Mesendoderm (in vitro differentiated cells): ENCODE data around the gene LAG3.

ENCODE experiments used
- DNase-seq: peaks from one replicate; pipeline ENCODE4 v3.0.0; 2013
- H2AK5ac ChIP-seq: 2 replicates; pipeline ENCODE4 v1.6.1; 2013; ENCODE audit warnings: low read length, inconsistent platforms
- H2BK120ac ChIP-seq: 2 replicates; pipeline ENCODE4 v1.6.1; 2013; ENCODE audit warnings: low read depth, mild to moderate bottlenecking, low read length, moderate library complexity, mixed read lengths
- H2BK15ac ChIP-seq: replicated peaks from 2 replicates; pipeline ENCODE4 v1.6.1; 2013; ENCODE audit warnings: low read depth, mild to moderate bottlenecking, moderate library complexity
- H2BK5ac ChIP-seq: 2 replicates; pipeline ENCODE4 v1.6.1; 2013; ENCODE audit warnings: low read length, inconsistent platforms
- H3K18ac ChIP-seq: 2 replicates; pipeline ENCODE4 v1.6.1; 2013; ENCODE audit warnings: mild to moderate bottlenecking, low read length, mixed read lengths
- H3K23ac ChIP-seq: one replicate; pipeline ENCODE4 v1.6.1; 2013; ENCODE audit warnings: low read length
- H3K27ac ChIP-seq: 2 replicates; pipeline ENCODE4 v1.5.1; 2013; ENCODE audit warnings: low read depth, mild to moderate bottlenecking, inconsistent platforms, low read length, moderate library complexity
- H3K27me3 ChIP-seq: 2 replicates; pipeline ENCODE4 v1.6.1; 2013; ENCODE audit warnings: low read length, control low read depth, mild to moderate bottlenecking, inconsistent platforms; ENCODE audit not compliant: insufficient read depth, poor library complexity
- H3K36me3 ChIP-seq: 2 replicates; pipeline ENCODE4 v1.6.1; 2013; ENCODE audit warnings: low read length, inconsistent platforms; ENCODE audit not compliant: control insufficient read depth, insufficient read depth
- H3K4ac ChIP-seq: one replicate; pipeline ENCODE4 v1.6.1; 2013; ENCODE audit warnings: low read depth, mild to moderate bottlenecking, low read length, moderate library complexity
- H3K4me1 ChIP-seq: 2 replicates; pipeline ENCODE4 v1.6.1; 2013; ENCODE audit warnings: low read depth, low read length, inconsistent platforms; ENCODE audit not compliant: control insufficient read depth
- H3K4me2 ChIP-seq: 2 replicates; pipeline ENCODE4 v1.6.1; 2013; ENCODE audit warnings: low read length
- H3K4me3 ChIP-seq: 2 replicates; pipeline ENCODE4 v1.5.1; 2013; ENCODE audit warnings: mild to moderate bottlenecking, low read length
- H3K56ac ChIP-seq: one replicate; pipeline ENCODE4 v1.6.1; 2013; ENCODE audit warnings: low read length
- H3K79me1 ChIP-seq: 2 replicates; pipeline ENCODE4 v1.6.1; 2013; ENCODE audit warnings: low read length, inconsistent platforms
- H3K79me2 ChIP-seq: 2 replicates; pipeline ENCODE4 v1.6.1; 2013; ENCODE audit warnings: mild to moderate bottlenecking, low read length; ENCODE audit not compliant: control insufficient read depth, insufficient read depth
- H3K9ac ChIP-seq: 2 replicates; pipeline ENCODE4 v1.6.1; 2013; ENCODE audit warnings: low read length, inconsistent platforms
- H4K5ac ChIP-seq: one replicate; pipeline ENCODE4 v1.6.1; 2013; ENCODE audit warnings: low read length
- H4K8ac ChIP-seq: one replicate; pipeline ENCODE4 v1.6.1; 2013; ENCODE audit warnings: low read depth, mild to moderate bottlenecking, control low read depth, low read length, moderate library complexity
- WGBS: extraction: QIAGEN DNeasy Blood & Tissue Kit; methylation state at CpG from one replicate; pipeline ENCODE4 v1.1.7; 2013; ENCODE audit warnings: low lambda C conversion rate, missing lambda C conversion rate; ENCODE audit not compliant: insufficient coverage; ENCODE audit errors: extremely low coverage; 5-methylcytosine and 5-hydroxymethylcytosine counted together

LAG3 gene

DNA sequence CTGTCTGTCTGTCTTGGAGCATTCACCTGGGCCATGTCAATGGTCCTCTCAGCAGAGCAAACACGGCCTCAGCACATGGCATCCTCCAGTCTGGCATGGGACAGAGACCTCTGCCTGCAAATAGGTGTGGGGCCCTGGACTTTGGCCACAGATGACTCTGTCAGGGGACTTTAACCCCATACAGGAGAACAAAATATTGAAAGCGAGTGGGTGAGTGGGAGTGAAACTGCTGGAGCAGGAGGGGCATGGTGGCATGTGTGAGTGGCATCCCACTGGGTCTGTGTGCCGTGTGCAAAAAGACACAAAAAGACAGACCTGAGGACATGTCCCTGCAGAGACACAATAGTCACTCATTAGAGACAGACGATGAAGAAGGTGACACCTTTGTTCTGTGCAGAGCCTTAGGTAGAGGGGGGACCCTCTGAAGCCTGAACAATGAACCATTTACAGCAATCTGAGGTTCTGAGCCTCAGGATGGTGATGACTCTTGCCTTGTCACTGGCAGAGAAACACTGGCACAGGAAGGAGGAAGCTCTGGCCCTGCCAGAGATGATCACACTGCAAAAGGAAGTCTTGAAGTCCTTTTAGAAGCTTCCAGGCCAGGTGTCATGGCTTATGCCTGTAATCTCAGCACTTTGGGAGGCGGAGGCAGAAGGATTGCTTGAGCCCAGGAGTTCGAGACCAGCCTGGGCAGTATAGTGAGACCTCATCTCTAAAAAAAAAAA is 7.5 kb downstream of the LAG3 start:
- Histone ChIP-seq H3K27me3 (no peaks in the 10 kb centered on the region), H3K18ac (no peak overlapping the region), H3K4me1 (peaks cover 4% of the 10 kb centered on the region), H3K4ac (no peak overlapping the region), H3K27ac (no peak overlapping the region), H3K4me3 (no peak overlapping the region), H3K79me1 (no peaks in the 10 kb centered on the region), H2BK5ac (no peak overlapping the region), H3K4me2 (no peak overlapping the region), H2AK5ac (no peak overlapping the region), H3K9ac (no peak overlapping the region), H2BK120ac (no peak overlapping the region), H3K79me2 (no peaks in the 10 kb centered on the region), H2BK15ac (no peak overlapping the region), H3K23ac (no peak overlapping the region), H3K36me3 (no peaks in the 10 kb centered on the region), H4K5ac (no peak overlapping the region), H4K8ac (no peak overlapping the region), H3K56ac (no peak overlapping the region)
- WGBS, result no CpG with 5 or more reads among the region's 6 CpGs
- DNase-seq, result no peak

- no peak overlapping the region for H3K18ac ChIP-seq
Measured at GRCh38 chr12:6780573-6780972, 8.3 kb downstream of the LAG3 start.

DNA sequence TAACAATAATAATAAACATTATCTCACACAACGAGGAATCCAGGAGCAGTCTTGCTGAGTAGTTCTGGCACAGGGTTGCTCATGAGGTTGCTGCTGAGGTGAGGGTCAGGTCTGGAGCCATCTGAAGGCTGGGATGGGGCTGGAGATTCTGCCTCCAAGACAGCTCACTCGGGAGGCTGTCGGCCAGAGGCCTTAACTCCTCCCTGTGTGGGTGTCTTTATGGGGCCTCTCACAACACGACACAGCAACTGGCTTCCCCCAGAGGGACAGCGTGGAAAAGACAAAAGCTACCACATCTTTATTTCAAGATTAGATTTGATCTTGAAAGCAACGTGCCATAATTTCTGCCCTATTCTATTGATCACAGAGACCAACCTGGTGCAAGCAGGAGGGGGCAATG is 9.8 kb downstream of the LAG3 start:
- H3K4me1 ChIP-seq, result peaks cover 4% of the 10 kb centered on the region

More at GRCh38 chr12:6780573-6780972, 8.3 kb downstream of the LAG3 start:
- H3K36me3 ChIP-seq, result no peaks in the 10 kb centered on the region
- no peak overlapping the region for H3K4ac ChIP-seq
- H2BK5ac ChIP-seq, result no peak overlapping the region
- no peaks in the 10 kb centered on the region for H3K79me1 ChIP-seq
- no peak overlapping the region for H2AK5ac ChIP-seq
- peaks cover 4% of the 10 kb centered on the region for H3K4me1 ChIP-seq
- no peak overlapping the region for H3K9ac ChIP-seq
- H2BK15ac ChIP-seq, result no peak overlapping the region
- H3K56ac ChIP-seq, result peak overlapping the region; percentile 34
- WGBS, result no CpG with 5 or more reads among the region's 6 CpGs
- no peak overlapping the region for H3K4me3 ChIP-seq
- H3K27ac ChIP-seq, result no peak overlapping the region
- H3K27me3 ChIP-seq, result no peaks in the 10 kb centered on the region
- H3K23ac ChIP-seq, result no peak overlapping the region
- no peak for DNase-seq
- H4K5ac ChIP-seq, result no peak overlapping the region
- no peak overlapping the region for H2BK120ac ChIP-seq
- no peak overlapping the region for H4K8ac ChIP-seq
- H3K4me2 ChIP-seq, result no peak overlapping the region
- H3K79me2 ChIP-seq, result no peaks in the 10 kb centered on the region

GRCh38 chr12:6782850-6783566 is 10.7 kb downstream of the LAG3 start:
- Histone ChIP-seq H3K9ac (no peak overlapping the region), H3K56ac (no peak overlapping the region), H3K36me3 (no peaks in the 10 kb centered on the region), H3K79me1 (no peaks in the 10 kb centered on the region), H3K4me1 (peaks cover 4% of the 10 kb centered on the region), H4K5ac (no peak overlapping the region), H2AK5ac (no peak overlapping the region), H3K4me3 (no peak overlapping the region), H2BK5ac (no peak overlapping the region), H3K23ac (no peak overlapping the region), H3K27me3 (no peaks in the 10 kb centered on the region), H3K18ac (no peak overlapping the region), H3K27ac (no peak overlapping the region), H3K4me2 (no peak overlapping the region), H3K79me2 (no peaks in the 10 kb centered on the region), H2BK120ac (no peak overlapping the region), H3K4ac (no peak overlapping the region), H4K8ac (no peak overlapping the region), H2BK15ac (no peak overlapping the region)
- WGBS, result no CpG with 5 or more reads among the region's 10 CpGs
- no peak for DNase-seq

More for the DNA sequence above, 9.8 kb downstream of the LAG3 start:
- Histone ChIP-seq H4K8ac (no peak overlapping the region), H3K79me1 (no peaks in the 10 kb centered on the region), H2BK15ac (no peak overlapping the region), H3K23ac (no peak overlapping the region), H2AK5ac (no peak overlapping the region), H4K5ac (no peak overlapping the region), H2BK120ac (no peak overlapping the region), H3K79me2 (no peaks in the 10 kb centered on the region), H2BK5ac (no peak overlapping the region), H3K56ac (no peak overlapping the region), H3K4me3 (no peak overlapping the region), H3K27me3 (no peaks in the 10 kb centered on the region), H3K4me2 (no peak overlapping the region), H3K36me3 (no peaks in the 10 kb centered on the region), H3K27ac (no peak overlapping the region), H3K4ac (no peak overlapping the region), H3K18ac (no peak overlapping the region), H3K9ac (no peak overlapping the region)
- whole genome bisulfite sequencing, result no CpG with 5 or more reads among the region's 6 CpGs
- DNase-seq, result no peak

DNA sequence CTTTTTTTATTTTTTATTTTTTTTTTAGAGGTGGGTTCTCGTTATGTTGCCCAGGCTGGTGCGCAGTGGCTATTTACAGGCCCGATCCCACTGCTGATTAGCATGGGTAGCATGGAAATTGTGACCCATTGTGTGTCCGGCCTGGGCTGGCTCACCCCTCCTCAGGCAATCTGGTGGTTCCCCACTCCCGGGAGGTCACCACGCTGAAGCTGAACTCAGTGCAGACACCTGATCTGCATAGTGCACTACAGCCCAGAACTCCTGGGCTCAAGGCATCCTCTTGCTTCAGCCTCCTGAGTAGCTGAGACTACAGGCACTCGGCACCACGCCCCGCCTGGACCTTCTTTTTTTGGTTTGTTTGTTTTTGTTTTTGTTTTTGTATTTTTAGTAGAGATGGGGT is 11.5 kb downstream of the LAG3 start:
- H2AK5ac ChIP-seq, result no peak overlapping the region
- H3K18ac ChIP-seq, result no peak overlapping the region
- no peak overlapping the region for H4K5ac ChIP-seq
- H2BK5ac ChIP-seq, result no peak overlapping the region
- WGBS, result no CpG with 5 or more reads among the region's 9 CpGs
- H3K36me3 ChIP-seq, result no peaks in the 10 kb centered on the region
- no peak overlapping the region for H3K4me2 ChIP-seq
- no peak overlapping the region for H3K4me3 ChIP-seq
- H3K9ac ChIP-seq, result no peak overlapping the region
- H3K23ac ChIP-seq, result no peak overlapping the region
- no peak overlapping the region for H2BK15ac ChIP-seq
- no peak overlapping the region for H3K4ac ChIP-seq
- H3K79me1 ChIP-seq, result no peaks in the 10 kb centered on the region
- no peak for DNase-seq
- H3K27ac ChIP-seq, result no peak overlapping the region
- no peak overlapping the region for H4K8ac ChIP-seq
- no peaks in the 10 kb centered on the region for H3K4me1 ChIP-seq
- H3K79me2 ChIP-seq, result no peaks in the 10 kb centered on the region
- no peak overlapping the region for H3K56ac ChIP-seq
- H2BK120ac ChIP-seq, result no peak overlapping the region
- H3K27me3 ChIP-seq, result no peaks in the 10 kb centered on the region
